HG03432 (cell line): ENCODE data around the gene ZFAND6.
"Not testable (repeated sequence)": the region's sequence is repeated elsewhere in the genome, so short reads cannot be mapped to it uniquely, and the experiment has no call there.

Experiments
- ATAC-seq: cut with Tn5 transposase; IDR thresholded peaks from one replicate; pipeline ENCODE4 v1.9.1; 2021; ENCODE audit warnings: mild to moderate bottlenecking, moderate library complexity; ENCODE audit not compliant: unreplicated experiment

The ZFAND6 gene

DNA sequence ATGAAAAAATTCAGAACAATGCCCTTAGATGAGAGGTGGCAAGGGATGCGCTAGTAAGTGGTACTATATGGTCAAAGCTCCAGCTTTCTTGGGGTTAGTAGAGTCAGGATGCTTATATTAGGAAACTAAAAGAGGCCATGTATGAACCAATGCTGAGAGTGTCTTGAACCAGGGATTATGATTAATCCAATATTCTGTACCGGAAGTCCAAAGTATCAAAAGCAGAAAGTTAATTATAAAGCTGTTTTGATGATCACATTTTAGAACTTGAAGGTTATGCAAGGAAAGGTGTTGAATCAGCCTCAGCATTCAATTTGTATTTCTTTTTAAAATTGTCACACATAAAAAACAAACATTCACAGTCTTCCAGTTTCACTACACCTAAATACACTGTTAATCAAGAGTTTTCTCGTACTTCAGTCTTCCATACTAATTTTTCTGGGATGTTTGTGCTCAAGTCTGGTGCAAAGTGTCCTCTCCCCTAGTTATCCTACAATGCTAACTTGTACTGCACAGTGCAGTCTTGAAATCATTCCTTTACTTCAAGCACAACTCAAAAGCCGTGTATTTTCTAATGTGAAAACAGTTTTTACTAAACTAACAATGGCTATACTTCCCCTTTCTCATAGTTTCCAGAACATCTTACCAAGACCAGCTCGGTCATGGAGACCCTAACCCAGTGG, 82.6 kb downstream of the ZFAND6 start:
- ATAC-seq, result no peak

DNA sequence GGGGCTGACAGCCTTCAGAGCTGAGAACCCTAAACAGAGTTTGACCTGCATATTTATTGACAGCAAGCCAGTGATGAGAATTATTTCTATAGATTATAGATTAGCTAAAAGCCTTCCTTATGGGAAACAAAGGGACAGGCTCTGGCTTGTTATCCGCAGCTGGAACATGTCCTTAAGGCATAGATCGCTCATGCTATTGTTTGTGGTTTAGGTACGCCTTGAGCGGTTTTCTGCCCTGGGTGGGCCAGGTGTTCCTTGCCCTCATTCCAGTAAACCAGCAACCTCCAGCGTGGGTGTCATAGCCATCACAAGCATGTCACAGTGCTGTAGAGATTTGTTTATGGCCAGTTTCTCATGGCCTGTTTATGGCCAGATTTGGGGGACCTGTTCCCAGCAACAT, 83.2 kb downstream of the ZFAND6 start:
- ATAC-seq, result no peak

DNA sequence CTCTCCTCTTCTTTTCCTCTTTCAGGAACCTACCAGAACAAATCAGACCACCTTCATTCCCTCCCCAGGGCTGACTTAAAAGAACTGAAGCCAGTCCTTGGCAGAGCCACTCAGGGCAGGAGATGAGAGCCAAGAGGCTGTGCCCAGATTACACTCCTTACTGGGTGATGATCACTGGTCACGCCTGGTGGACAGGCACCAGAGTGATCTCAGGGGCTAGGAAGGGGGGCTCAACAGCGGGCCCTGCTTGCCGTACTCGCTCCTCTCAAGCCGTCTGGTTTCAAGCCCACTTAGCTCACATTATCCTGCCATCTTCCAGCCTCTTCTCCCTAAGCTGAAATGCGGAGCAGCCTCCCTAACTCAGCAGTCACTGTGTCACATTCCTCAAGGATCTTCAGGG, 91.7 kb downstream of the ZFAND6 start:
- no peak for ATAC-seq

DNA sequence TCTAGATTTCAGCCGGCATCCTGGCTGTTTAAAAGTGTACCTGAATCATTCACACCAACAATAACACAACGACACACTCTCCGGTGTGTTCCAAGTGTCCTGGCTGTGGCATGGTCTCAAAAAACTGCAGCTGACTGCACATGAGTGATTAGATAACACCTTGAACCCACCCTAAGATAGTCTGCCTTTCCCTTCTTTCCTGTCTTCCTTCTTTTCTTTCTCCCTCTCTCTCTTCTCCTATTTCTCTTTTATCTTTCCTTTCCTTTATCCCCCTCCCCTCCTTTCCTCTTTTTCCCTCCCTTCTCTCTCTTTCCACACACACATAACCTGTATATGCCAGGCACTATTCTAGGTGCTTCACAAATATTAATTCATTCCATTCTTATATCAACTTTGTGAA, 92.1 kb downstream of the ZFAND6 start:
- no peak for ATAC-seq

DNA sequence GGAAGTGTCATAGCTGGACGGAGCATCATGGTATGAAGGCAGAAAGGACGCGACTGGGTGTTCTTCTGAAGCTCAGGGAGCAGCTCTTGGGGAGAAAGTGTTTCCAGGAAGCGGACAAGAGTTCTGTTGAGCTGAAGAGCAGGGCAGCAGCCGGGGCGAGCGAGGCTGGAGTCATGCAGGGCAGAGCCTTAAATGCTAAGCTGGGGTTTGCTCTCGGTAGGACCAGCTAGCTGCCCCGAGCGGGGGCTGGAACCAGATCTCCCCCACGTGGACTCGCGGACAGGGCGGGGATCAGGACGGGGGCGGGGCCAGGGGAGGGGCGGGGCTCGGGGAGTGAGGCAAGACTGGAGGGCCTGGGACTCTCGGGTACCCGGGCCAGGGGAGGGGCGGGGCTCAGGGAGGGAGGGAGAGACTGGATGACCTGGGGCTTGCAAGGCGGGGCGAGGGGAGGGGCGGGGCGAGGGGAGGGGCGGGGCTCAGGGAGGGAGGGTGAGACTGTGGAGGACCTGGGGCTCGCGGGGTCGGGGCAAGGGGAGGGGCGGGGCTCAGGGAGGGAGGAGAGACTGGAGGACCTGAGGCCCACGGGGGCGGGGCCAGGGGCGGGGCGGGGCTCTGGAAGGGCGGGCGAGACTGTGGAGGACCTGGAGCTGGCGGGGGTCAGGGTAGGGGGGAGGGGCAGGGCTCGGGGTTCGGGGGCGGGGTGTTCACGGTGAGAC, 92.9 kb downstream of the ZFAND6 start:
- ATAC-seq, result peak; percentile 62

DNA sequence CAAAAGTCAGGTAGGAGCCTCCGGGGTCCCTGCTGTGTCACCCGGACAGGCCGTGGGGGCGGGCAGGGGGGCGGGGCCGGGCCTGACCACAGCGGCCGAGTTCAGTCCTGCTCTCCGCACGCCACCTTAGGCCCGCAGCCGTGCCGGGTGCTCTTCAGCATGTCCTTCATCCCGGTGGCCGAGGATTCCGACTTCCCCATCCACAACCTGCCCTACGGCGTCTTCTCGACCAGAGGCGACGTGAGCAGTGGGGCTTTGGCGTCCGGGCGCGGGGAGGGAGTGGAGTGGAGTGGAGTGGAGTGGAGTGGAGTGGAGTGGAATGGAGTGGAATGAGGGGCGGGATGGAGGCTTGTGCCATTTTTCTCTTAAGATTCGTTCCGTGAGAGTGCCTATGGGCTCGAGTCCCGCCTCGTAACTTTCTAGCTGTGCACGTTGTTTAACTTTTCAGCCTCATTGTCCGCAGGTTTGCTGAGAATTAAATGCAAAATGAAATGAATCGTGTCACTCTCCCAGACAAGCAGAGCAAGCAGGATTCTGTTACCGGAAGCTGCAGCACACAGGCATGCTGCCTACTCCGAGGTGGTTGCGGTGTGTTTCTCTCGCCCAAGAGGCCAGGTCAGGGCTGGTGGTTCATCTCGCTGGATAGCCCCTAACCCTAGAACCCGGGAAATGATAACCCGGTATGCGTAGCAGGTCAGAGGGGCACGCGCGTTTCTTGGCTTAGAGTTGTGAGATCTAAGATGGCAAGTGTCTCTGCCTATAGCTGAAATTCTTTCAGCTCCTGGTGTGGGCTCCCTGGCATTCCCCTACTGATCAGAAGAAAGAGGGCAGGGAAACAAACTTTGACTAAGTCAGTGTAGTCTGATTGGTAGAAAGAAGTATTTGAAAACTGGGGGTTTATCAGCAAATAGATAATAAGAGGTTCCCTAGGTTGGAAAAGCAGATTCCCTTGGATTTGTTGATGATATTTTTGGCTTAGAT, 93.7 kb downstream of the ZFAND6 start, which contains the start of gene FAH:
Gene FAH, plus strand, starts transcription at position 104 of the 981 bp plus-strand sequence. Its CDS starts 56 bp downstream, at position 160.
- peak; percentile 66 for ATAC-seq

DNA sequence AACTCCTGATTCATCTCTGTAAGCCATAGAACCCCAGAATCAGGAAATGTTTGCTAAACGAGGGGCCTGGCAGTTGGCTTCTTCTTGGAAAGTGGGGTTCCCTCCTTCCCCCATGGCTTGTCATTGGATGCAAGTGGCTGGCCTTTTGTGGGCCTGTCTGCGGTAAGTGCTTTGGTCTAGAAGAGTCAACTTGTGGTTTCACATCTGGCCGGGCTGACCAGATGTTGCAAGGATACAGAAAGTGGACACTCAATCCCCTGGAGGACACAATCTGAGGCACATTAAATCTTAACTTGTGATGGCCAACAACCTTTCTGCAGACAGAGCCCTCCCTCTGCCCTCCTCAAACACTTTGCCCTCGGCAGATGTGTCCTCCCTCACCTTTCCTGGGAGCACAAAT, 94.4 kb downstream of the ZFAND6 start:
- no peak for ATAC-seq

DNA sequence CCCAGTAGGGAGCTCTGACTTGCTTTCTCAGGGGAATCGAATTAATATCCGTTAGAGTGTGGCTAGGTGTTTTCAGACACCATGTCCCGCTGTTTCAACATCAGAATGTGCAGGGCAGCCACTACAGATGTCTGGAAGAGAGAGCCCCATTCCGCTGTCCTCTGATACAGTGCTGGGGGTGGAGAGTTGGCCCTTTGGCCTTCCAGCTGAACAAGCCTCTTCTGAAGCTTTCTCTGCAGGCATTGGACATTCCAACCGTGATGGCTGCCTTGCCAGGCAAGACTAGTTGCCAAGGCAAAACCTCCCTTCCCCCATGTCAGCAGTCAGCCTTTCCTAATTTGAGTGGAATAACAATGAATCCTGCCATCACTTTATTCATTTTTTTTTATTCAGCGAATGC, 94.9 kb downstream of the ZFAND6 start:
- no peak for ATAC-seq

DNA sequence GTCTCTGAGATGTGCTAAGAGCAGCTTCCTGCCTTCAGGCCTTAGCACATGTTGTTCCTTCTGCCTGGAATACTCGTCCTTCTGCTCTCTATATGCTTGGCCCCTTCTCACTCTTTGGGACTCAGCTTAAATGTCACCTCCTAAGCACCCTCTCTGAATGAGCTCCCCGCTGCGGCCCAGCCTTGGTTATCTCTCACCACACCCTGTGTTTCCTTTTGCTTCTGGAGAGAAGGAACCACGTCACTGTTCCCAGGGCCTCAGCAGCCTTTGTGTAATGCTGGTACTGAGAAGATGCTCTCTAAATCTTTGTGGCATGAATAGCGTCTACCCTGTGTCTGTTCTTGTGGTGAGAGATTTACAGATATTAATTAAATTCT, 95.5 kb downstream of the ZFAND6 start:
- ATAC-seq, result no peak

DNA sequence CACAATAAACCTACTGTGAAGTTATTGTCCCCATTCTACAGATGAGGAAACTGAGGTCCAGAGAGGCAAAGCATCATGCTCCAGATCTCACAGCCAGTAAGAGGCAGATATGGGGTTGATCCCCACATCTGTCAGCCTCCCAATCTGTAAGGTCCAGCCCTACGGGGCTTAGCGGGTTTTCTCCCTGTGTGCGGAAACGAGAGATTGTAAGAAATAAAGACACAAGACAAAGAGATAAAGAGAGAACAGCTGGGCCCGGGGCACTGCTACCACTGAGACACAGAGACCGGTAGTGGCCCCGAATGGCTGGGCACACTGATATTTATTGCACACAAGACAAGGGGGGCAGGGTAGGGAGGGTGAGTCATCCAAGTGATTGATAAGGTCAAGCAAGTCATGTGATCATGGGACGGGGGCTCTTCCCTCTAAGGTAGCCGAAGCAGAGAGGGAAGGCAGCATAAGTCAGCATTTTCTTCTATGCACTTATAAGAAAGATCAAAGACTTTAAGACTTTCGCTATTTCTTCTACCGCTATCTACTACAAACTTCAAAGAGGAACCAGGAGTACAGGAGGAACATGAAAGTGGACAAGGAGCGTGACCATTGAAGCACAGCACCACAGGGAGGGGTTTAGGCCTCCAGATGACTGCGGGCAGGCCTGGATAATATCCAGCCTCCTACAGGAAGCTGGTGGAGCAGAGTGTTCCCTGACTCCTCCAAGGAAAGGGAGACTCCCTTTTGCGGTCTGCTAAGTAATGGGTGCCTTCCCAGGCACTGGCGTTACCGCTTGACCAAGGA, 96.1 kb downstream of the ZFAND6 start:
- ATAC-seq, result not testable (repeated sequence)

DNA sequence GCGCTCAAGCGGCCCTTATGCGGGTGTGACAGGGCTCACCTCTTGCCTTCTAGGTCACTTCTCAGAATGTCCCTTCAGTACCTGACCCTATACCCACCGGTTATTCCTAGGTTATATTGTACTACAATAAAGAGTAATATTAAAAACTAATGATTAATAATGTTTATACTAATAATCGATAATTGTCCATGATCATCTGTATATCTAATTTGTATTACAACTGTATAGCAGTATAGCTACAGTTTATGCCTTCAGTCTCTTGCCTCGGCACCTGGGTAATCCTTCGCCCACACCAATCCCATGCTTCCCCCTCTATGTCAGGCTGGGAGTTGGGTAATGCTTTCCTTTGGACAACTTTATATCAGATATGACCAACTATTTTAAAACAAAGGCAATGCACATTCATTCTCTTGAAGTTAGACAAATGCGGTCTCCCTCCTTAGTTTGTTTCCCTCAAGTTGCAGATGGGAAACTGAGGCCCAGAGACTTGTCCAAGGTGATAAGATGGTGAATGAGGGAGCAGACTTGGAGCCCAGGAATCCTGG, 96.8 kb downstream of the ZFAND6 start:
- no peak for ATAC-seq

DNA sequence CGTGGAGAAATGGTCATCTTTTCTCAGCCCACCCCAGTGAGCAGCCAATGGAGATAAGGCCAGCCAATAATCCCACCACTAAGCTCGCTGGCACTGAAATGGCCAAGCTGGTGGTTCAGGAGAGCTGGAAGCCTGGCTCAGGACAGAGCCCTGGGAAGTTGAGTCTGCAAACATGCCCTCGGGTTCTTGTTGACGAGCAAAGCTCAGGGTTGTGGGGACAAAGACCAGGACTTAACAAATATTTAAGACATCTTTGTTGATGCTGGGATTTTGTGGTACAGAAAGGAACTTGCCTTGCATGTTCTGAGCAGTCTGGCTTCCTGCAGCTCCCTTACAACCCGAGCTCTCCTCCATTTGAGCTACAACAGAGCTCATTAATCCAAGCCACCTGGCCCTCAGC, 97.7 kb downstream of the ZFAND6 start:
- ATAC-seq, result no peak

DNA sequence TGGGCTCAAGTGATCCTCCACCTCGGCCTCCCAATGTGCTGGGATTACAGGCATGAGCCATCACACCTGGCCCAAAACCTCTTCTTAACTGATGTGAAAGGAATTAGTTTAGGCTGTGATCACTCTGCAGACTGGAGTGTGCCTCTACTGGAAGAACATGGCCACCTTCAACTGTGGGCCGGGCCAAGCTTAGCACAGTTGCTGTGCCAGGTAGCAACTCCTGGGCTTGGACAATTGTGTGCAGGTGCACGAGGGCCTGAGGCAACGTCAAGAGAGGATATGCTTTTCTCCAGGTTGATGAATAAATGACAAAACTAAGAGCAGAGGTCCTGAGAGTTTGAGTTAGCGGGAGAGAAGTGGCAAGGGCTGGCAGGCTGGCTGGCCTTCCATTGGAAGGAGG, 99.8 kb downstream of the ZFAND6 start:
- no peak for ATAC-seq

DNA sequence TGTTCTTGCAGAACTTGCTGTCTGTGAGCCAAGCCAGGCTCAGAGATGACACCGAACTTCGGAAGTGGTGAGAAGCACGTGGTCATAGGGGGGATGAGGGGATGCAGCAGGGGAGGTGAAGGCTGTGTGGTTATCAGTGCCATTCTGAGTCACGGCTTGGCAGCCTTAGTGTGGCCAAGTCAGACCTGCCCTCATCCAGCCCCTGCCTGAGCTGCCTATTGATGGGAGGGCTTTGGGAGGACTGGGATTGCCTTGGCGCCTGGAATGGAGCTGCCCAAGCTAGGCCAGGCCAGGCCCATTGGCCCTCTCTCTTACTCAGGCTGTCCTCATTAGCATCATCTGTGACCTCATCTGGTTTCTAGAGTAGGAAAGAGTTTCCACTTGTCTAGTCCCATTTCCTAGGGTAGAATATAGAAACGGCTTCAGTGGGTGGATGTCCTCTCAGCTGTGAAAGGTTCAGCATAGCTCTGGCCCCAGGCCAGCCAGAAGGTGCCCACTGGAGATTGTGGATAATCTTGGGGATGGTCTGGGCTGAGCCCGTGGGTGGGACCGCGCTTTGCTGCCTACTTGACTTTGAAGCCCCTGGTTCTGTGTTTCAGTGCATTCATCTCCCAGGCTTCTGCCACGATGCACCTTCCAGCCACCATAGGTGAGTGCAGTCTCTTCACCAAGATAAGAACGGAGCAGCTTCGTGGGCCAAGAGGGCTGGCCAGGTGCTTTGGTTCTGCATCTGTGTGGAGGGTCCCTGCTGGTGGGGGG, 100.5 kb downstream of the ZFAND6 start:
- no peak for ATAC-seq

DNA sequence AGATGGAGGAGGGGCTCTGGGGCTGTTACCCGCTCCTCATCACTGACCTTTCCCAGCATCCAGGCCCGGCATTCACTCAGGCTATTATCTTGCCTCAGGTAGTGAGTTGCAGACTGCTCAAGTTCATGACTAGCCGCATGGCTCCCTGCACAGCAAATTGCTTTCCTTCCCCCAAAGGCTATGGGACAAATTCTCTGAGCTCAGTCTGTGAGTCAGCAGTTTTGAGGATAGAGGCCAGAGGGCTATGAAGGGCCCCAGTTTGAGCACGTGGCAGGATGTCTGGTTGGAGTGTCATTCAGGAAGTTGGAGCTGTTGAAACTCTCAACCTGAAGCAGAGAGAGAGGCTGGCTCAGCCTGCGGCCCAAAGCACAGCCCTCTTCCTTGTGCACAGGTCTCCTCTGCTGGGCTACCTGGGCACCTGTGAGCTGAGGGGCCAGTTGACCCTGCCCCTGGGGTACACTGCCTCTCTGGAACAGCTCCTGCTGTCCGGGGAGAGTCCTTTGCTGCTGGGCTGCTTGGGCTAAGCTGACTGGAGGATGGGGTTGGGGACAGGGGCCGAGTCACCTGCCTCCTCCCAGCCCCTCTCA, 101.2 kb downstream of the ZFAND6 start:
- ATAC-seq, result peak; percentile 80

DNA sequence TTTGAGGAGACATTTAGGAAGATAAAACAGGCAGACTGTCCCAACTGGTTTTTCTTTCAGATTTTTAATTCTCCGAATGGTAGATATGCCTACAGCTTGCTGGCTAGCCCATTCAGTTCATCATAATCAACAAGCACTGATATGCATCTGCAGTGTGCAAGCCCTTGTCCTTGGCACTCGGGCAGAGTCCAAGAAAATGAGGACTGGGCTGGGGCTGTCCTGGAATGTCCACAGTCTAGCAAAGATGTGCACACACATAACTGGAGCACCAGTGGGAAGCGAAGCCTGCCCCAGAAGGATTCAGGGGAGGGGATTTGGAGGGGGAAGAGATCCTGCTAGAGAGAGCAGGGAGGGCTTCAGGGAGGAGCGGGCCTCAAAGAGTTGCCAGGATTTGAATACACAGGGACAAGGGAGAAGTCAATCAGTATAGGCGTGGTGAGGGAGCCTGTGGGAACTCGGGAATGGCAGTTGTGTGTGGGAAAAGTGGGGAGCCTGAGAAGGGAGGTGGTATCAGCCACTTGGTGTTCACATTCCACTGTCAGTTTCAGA, 102.1 kb downstream of the ZFAND6 start:
- no peak for ATAC-seq

DNA sequence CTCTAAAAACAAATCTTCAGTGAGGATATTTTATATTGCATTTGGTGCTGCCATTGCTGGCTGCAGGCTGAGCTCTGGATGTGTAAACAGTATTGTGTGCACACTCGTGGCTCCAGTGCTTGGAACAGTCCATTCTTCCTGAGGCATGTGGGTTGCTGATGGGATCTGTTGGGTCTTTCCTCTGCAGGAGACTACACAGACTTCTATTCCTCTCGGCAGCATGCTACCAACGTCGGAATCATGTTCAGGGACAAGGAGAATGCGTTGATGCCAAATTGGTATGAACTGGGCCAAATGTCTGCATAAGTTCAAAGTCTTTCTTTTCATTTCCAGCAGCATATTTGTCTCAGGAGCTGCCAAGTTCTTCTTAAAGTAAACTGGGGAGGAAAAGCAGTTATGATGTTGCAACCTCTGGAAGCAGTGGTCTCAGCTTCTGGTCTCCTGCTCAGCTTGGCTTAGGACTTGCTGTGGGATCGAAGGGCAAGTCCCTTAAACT, 102.6 kb downstream of the ZFAND6 start:
- ATAC-seq, result no peak

DNA sequence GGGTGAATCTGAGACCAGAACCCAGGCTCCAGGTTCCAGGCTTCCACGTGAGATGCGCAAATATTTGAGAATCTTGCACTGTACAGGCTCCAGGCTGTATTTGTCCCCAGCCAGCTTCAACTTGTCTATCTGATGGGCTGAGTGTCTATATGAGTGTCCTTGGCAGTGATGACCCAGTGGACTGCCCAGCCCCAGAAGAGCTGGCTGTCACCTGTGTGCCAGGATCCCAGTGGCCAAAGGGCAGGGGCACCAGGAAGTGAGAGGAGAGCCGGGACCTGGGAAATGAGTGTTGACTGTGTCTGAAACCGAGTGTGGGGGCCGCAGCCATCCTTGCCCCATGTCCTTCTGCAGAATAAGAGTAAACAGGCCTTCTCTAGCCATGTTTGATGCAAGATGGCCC, 103.7 kb downstream of the ZFAND6 start:
- ATAC-seq, result no peak

DNA sequence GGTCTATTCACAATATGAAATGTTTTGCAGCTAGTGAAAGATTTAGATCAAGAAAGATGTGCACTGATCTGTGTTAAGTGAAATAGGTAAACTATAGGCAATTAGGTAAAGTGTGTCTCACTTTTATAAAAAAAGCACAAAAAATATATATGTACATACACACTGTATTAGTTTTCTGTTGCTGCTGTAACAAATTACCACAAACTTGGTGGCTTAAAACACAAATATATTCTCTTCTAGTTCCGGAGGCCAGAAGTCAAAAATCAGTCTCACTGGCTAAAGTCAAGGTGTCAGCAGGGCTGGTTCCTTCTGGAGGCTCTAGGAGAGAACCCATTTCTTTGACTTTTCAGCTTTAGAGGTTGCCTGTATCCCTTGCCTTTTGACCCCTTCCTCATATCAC, 104.4 kb downstream of the ZFAND6 start:
- no peak for ATAC-seq
